VCaP (cell line): ENCODE measurements around the gene HIGD1B.

Experiments
- H3K27ac ChIP-seq: fragments of 450-650 bp; 2 replicates; pipeline ENCODE4 v1.5.1; 2017
- TF ChIP-seq, protein P1 (sequence below): fragments of 450-650 bp; conservative IDR thresholded peaks from 2 replicates; pipeline ENCODE4 v1.5.1; 2017; ENCODE audit warnings: mild to moderate bottlenecking, moderate library complexity

Gene HIGD1B

GRCh38 chr17:44844390-44844830 lies 3.3 kb upstream of the HIGD1B start:
- TF ChIP-seq, protein P1, sequence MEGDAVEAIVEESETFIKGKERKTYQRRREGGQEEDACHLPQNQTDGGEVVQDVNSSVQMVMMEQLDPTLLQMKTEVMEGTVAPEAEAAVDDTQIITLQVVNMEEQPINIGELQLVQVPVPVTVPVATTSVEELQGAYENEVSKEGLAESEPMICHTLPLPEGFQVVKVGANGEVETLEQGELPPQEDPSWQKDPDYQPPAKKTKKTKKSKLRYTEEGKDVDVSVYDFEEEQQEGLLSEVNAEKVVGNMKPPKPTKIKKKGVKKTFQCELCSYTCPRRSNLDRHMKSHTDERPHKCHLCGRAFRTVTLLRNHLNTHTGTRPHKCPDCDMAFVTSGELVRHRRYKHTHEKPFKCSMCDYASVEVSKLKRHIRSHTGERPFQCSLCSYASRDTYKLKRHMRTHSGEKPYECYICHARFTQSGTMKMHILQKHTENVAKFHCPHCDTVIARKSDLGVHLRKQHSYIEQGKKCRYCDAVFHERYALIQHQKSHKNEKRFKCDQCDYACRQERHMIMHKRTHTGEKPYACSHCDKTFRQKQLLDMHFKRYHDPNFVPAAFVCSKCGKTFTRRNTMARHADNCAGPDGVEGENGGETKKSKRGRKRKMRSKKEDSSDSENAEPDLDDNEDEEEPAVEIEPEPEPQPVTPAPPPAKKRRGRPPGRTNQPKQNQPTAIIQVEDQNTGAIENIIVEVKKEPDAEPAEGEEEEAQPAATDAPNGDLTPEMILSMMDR: no peak
- no peak overlapping the region for H3K27ac ChIP-seq

- TF ChIP-seq, protein P1: no peak
- H3K27ac ChIP-seq: no peak overlapping the region
These were observed 1.5 kb upstream of the HIGD1B start for GRCh38 chr17:44846206-44846605.

GRCh38 chr17:44848257-44848795 lies 643 bp downstream of the HIGD1B start:
- no peak overlapping the region for H3K27ac ChIP-seq
- TF ChIP-seq, protein P1: no peak

DNA sequence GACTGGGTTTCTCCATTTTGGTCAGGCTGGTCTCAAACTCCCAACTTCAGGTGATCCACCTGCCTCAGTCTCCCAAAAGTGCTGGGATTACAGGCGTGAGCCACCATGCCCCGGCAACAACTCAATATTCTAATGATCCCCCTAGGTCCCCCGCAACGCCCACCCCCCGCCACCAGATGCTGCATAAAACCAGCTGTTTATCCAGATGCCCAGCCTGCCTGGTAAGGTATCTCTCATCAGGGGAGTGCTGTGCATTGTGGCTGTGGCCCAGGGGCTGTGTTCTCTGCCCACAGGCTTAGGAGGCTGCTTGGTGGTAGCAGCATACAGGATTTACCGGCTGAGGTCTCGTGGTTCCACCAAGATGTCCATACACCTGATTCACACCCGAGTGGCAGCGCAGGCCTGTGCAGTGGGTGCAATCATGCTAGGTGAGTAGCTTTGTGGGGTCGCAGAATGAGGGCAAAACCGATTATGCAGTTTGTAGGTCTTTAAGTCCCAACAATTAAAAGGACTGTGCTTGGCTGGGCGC lies 1.3 kb downstream of the HIGD1B start:
- TF ChIP-seq, protein P1: no peak
- H3K27ac ChIP-seq: no peak overlapping the region

GRCh38 chr17:44850025-44850424 lies 2.3 kb downstream of the HIGD1B start:
- TF ChIP-seq, protein P1: no peak
- H3K27ac ChIP-seq: no peak overlapping the region

GRCh38 chr17:44850612-44851011 lies 2.9 kb downstream of the HIGD1B start:
- H3K27ac ChIP-seq: no peak overlapping the region
- TF ChIP-seq, protein P1: no peak

DNA sequence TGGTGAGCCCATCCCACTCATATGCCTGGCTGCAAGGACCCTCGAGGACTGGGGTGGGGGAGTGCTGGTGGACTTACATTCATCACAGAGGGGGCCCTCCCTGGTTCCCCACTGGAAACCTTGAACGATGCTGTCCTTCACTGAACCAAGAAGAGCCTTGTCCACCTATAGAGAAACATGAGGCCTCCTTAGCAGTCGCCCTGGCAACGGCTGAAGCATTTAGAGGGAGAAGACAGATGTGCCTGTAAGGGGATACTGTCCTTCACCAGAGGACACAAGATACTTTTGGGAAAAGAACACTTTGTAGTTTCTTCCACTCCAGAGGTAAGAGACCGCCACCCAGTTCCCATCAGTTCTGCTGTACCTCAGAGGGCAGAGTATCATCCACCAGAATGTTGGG lies 6.5 kb downstream of the HIGD1B start:
- H3K27ac ChIP-seq: no peak overlapping the region

More for the DNA sequence above, 6.5 kb downstream of the HIGD1B start:
- TF ChIP-seq, protein P1: no peak
